Measurements from ENCODE around the gene HAPSTR1. TPM values are rescaled to one million over a fixed set of nuclear protein-coding genes. Genes with fewer than 3 reads are reported as not detected.

Gene HAPSTR1
- total RNA-seq, 5 donors from 2014 or later (not counting 1 experiment from before 2014, with no cell fraction given): 79.3 to 123 (median 87.1) TPM

GRCh38 chr16:9055115-9055514 is 36.3 kb upstream of the HAPSTR1 start:
- H3K27ac Mint-ChIP-seq: no peak overlapping the region
- H3K36me3 Mint-ChIP-seq: no peaks in the 10 kb centered on the region
- H3K36me3 ChIP-seq (ENCODE audit: control insufficient read depth in 2 of 2, extremely low read depth in 1 of 2, insufficient read depth in 1 of 2, low read length in 1 of 2): no peaks in the 10 kb centered on the region
- DNase-seq: no peak
- no peak overlapping the region for H3K27ac ChIP-seq (ENCODE audit: low read length)
- ChIA-PET POLR2A (interaction anchor here (0.6 to 0.7 kb wide), 2 partner anchors 23 to 47 kb away, joined by 4 to 11 read pairs; no protein-coding TSS in a partner anchor), CTCF (no interaction called here)
- no CpG with 5 or more reads among the region's 2 CpGs for WGBS (ENCODE audit: insufficient coverage)
- H3K9me3 Mint-ChIP-seq: no peaks in the 10 kb centered on the region
- no peaks in the 10 kb centered on the region for H3K4me1 Mint-ChIP-seq
- no peak for ATAC-seq (replicated peaks in 1 of 4)
- no peak overlapping the region for H3K4me3 Mint-ChIP-seq
- H3K27me3 Mint-ChIP-seq: peaks cover 3 to 17% of the 10 kb centered on the region in 2 donors
- no peaks in the 10 kb centered on the region for H3K9me3 ChIP-seq
- H3K4me3 ChIP-seq (ENCODE audit: control insufficient read depth in 1 of 2, extremely low read depth in 1 of 2, low read length in 1 of 2): no peak overlapping the region
- H3K4me1 ChIP-seq (ENCODE audit: control insufficient read depth in 1 of 2, extremely low read depth in 1 of 2, insufficient read depth in 2 of 2, low read length in 2 of 2): no peaks in the 10 kb centered on the region
- peaks cover 0 to 29% of the 10 kb centered on the region in 2 experiments for H3K27me3 ChIP-seq (replicated peaks in 1 of 2; ENCODE audit: control insufficient read depth in 2 of 2, extremely low read depth in 1 of 2, insufficient read depth in 2 of 2, low read length in 1 of 2)

- no peaks in the 10 kb centered on the region for H3K9me3 Mint-ChIP-seq
- ATAC-seq (replicated peaks in 1 of 4): no peak
- H3K27ac Mint-ChIP-seq: no peak overlapping the region
- H3K4me1 ChIP-seq (ENCODE audit: control insufficient read depth in 1 of 2, extremely low read depth in 1 of 2, insufficient read depth in 2 of 2, low read length in 2 of 2): no peaks in the 10 kb centered on the region
- no peak overlapping the region for H3K4me3 Mint-ChIP-seq
- ChIA-PET POLR2A (interaction anchor here in 1 of 2 donors (0.7 kb wide), 1 partner anchor 23 kb away, joined by 11 read pairs; no protein-coding TSS in a partner anchor), CTCF (no interaction called here)
- H3K27me3 Mint-ChIP-seq: peaks cover 3 to 14% of the 10 kb centered on the region in 2 donors
- H3K36me3 Mint-ChIP-seq: no peaks in the 10 kb centered on the region
- H3K36me3 ChIP-seq (ENCODE audit: control insufficient read depth in 2 of 2, extremely low read depth in 1 of 2, insufficient read depth in 1 of 2, low read length in 1 of 2): no peaks in the 10 kb centered on the region
- no CpG with 5 or more reads among the region's 2 CpGs for WGBS (ENCODE audit: insufficient coverage)
- H3K9me3 ChIP-seq: no peaks in the 10 kb centered on the region
- H3K27me3 ChIP-seq (replicated peaks in 1 of 2; ENCODE audit: control insufficient read depth in 2 of 2, extremely low read depth in 1 of 2, insufficient read depth in 2 of 2, low read length in 1 of 2): peaks cover 0 to 29% of the 10 kb centered on the region in 2 experiments
- no peak for DNase-seq
- H3K4me3 ChIP-seq (ENCODE audit: control insufficient read depth in 1 of 2, extremely low read depth in 1 of 2, low read length in 1 of 2): no peak overlapping the region
- H3K27ac ChIP-seq (ENCODE audit: low read length): no peak overlapping the region
- no peaks in the 10 kb centered on the region for H3K4me1 Mint-ChIP-seq
Observed at GRCh38 chr16:9055661-9056060, 35.8 kb upstream of the HAPSTR1 start.

- peaks cover 0 to 25% of the 10 kb centered on the region in 2 experiments for H3K27me3 ChIP-seq (replicated peaks in 1 of 2; ENCODE audit: control insufficient read depth in 2 of 2, extremely low read depth in 1 of 2, insufficient read depth in 2 of 2, low read length in 1 of 2)
- H3K4me1 ChIP-seq (ENCODE audit: control insufficient read depth in 1 of 2, extremely low read depth in 1 of 2, insufficient read depth in 2 of 2, low read length in 2 of 2): no peaks in the 10 kb centered on the region
- no peak overlapping the region for H3K4me3 Mint-ChIP-seq
- ChIA-PET POLR2A (no interaction called here), CTCF (no interaction called here)
- H3K27ac Mint-ChIP-seq: no peak overlapping the region
- H3K36me3 ChIP-seq (ENCODE audit: control insufficient read depth in 2 of 2, extremely low read depth in 1 of 2, insufficient read depth in 1 of 2, low read length in 1 of 2): no peaks in the 10 kb centered on the region
- peaks cover 0 to 2% (median 1%) of the 10 kb centered on the region in 3 donors for H3K4me1 Mint-ChIP-seq
- no peak overlapping the region for H3K4me3 ChIP-seq (ENCODE audit: control insufficient read depth in 1 of 2, extremely low read depth in 1 of 2, low read length in 1 of 2)
- H3K27me3 Mint-ChIP-seq: peaks cover 3 to 14% of the 10 kb centered on the region in 2 donors
- no peak for ATAC-seq (replicated peaks in 1 of 4)
- 60% methylated on average over 3 of the region's 9 CpGs for WGBS (ENCODE audit: insufficient coverage)
- no peak for DNase-seq
- no peaks in the 10 kb centered on the region for H3K9me3 ChIP-seq
- H3K27ac ChIP-seq (ENCODE audit: low read length): no peak overlapping the region
- H3K36me3 Mint-ChIP-seq: no peaks in the 10 kb centered on the region
- no peaks in the 10 kb centered on the region for H3K9me3 Mint-ChIP-seq
Observed at GRCh38 chr16:9056061-9056460, 35.4 kb upstream of the HAPSTR1 start.

- no peak overlapping the region for H3K27ac Mint-ChIP-seq
- Histone ChIP-seq H3K27ac (ENCODE audit: low read length) (no peak overlapping the region), H3K36me3 (ENCODE audit: control insufficient read depth in 2 of 2, extremely low read depth in 1 of 2, insufficient read depth in 1 of 2, low read length in 1 of 2) (no peaks in the 10 kb centered on the region), H3K4me3 (ENCODE audit: control insufficient read depth in 1 of 2, extremely low read depth in 1 of 2, low read length in 1 of 2) (no peak overlapping the region), H3K9me3 (no peaks in the 10 kb centered on the region), H3K4me1 (ENCODE audit: control insufficient read depth in 1 of 2, extremely low read depth in 1 of 2, insufficient read depth in 2 of 2, low read length in 2 of 2) (no peaks in the 10 kb centered on the region), H3K27me3 (replicated peaks in 1 of 2; ENCODE audit: control insufficient read depth in 2 of 2, extremely low read depth in 1 of 2, insufficient read depth in 2 of 2, low read length in 1 of 2) (peaks cover 0 to 9% of the 10 kb centered on the region in 2 experiments)
- H3K27me3 Mint-ChIP-seq: peaks cover 3 to 5% of the 10 kb centered on the region in 2 donors
- no peaks in the 10 kb centered on the region for H3K9me3 Mint-ChIP-seq
- peaks cover 0 to 7% (median 7%) of the 10 kb centered on the region in 3 donors for H3K4me1 Mint-ChIP-seq
- ChIA-PET POLR2A (no interaction called here), CTCF (no interaction called here)
- WGBS (ENCODE audit: insufficient coverage): 100% methylated on average over 1 of the region's 9 CpGs
- DNase-seq (no peak), ATAC-seq (replicated peaks in 1 of 4) (no peak)
- H3K4me3 Mint-ChIP-seq: no peak overlapping the region
- no peaks in the 10 kb centered on the region for H3K36me3 Mint-ChIP-seq
Observed at GRCh38 chr16:9058211-9058610, 33.2 kb upstream of the HAPSTR1 start.

- no peak overlapping the region for H3K27ac ChIP-seq (ENCODE audit: low read length)
- H3K9me3 ChIP-seq: no peaks in the 10 kb centered on the region
- Mint-ChIP-seq H3K9me3 (no peaks in the 10 kb centered on the region), H3K4me1 (peaks cover 0 to 7% (median 7%) of the 10 kb centered on the region in 3 donors), H3K4me3 (no peak overlapping the region), H3K36me3 (no peaks in the 10 kb centered on the region), H3K27me3 (no peaks in the 10 kb centered on the region), H3K27ac (no peak overlapping the region)
- H3K4me1 ChIP-seq (ENCODE audit: control insufficient read depth in 1 of 2, extremely low read depth in 1 of 2, insufficient read depth in 2 of 2, low read length in 2 of 2): no peaks in the 10 kb centered on the region
- H3K4me3 ChIP-seq (ENCODE audit: control insufficient read depth in 1 of 2, extremely low read depth in 1 of 2, low read length in 1 of 2): no peak overlapping the region
- ChIA-PET CTCF (interaction anchor here in 1 of 2 donors (0.7 kb wide), 1 partner anchor 43 kb away, joined by 3 read pairs; no protein-coding TSS in a partner anchor), POLR2A (no interaction called here)
- H3K27me3 ChIP-seq (replicated peaks in 1 of 2; ENCODE audit: control insufficient read depth in 2 of 2, extremely low read depth in 1 of 2, insufficient read depth in 2 of 2, low read length in 1 of 2): peaks cover 0 to 4% of the 10 kb centered on the region in 2 experiments
- ATAC-seq (replicated peaks in 1 of 4): no peak
- no peak for DNase-seq
- no peaks in the 10 kb centered on the region for H3K36me3 ChIP-seq (ENCODE audit: control insufficient read depth in 2 of 2, extremely low read depth in 1 of 2, insufficient read depth in 1 of 2, low read length in 1 of 2)
Observed at GRCh38 chr16:9060225-9060624, 31.2 kb upstream of the HAPSTR1 start.

GRCh38 chr16:9061358-9061813 is 30.1 kb upstream of the HAPSTR1 start:
- Mint-ChIP-seq H3K27ac (no peak overlapping the region), H3K27me3 (no peaks in the 10 kb centered on the region), H3K4me3 (no peak overlapping the region), H3K4me1 (peaks cover 0 to 7% (median 7%) of the 10 kb centered on the region in 3 donors), H3K36me3 (no peaks in the 10 kb centered on the region), H3K9me3 (no peaks in the 10 kb centered on the region)
- no peaks in the 10 kb centered on the region for H3K36me3 ChIP-seq (ENCODE audit: control insufficient read depth in 2 of 2, extremely low read depth in 1 of 2, insufficient read depth in 1 of 2, low read length in 1 of 2)
- CTCF ChIA-PET: interaction anchor here in 1 of 2 donors (0.6 kb wide), 1 partner anchor 111 kb away, joined by 3 read pairs; no protein-coding TSS in a partner anchor
- no peak for DNase-seq
- H3K4me1 ChIP-seq (ENCODE audit: control insufficient read depth in 1 of 2, extremely low read depth in 1 of 2, insufficient read depth in 2 of 2, low read length in 2 of 2): no peaks in the 10 kb centered on the region
- no peak overlapping the region for H3K4me3 ChIP-seq (ENCODE audit: control insufficient read depth in 1 of 2, extremely low read depth in 1 of 2, low read length in 1 of 2)
- no CpG with 5 or more reads among the region's 4 CpGs for WGBS (ENCODE audit: insufficient coverage)
- no peak overlapping the region for H3K27ac ChIP-seq (ENCODE audit: low read length)
- no peaks in the 10 kb centered on the region for H3K9me3 ChIP-seq
- no peak for ATAC-seq (replicated peaks in 1 of 4)
- peaks cover 0 to 4% of the 10 kb centered on the region in 2 experiments for H3K27me3 ChIP-seq (replicated peaks in 1 of 2; ENCODE audit: control insufficient read depth in 2 of 2, extremely low read depth in 1 of 2, insufficient read depth in 2 of 2, low read length in 1 of 2)
- POLR2A ChIA-PET: interaction anchor here in 1 of 2 donors (0.6 kb wide), 1 partner anchor 107 kb away, joined by 3 read pairs; no protein-coding TSS in a partner anchor
